Mesenteric fat pad (tissue), 1 donor: ENCODE measurements around the gene ANKS1B. TPM values are rescaled to one million over a fixed set of nuclear protein-coding genes. Genes with fewer than 3 reads are reported as not detected.

Experiments used
- DNase-seq: peaks from one replicate; pipeline ENCODE4 v3.0.0-alpha.2; 2020; ENCODE audit warnings: low spot score
- total RNA-seq: library from RNA; stranded (reverse); fragmentation: NEBNext Ultra II Directional; extraction: Animal tissue kit (Norgen Biotek cat#: 25700); gene quantifications from one replicate; pipeline ENCODE4 v1.2.1, GENCODE V29; 2021
- donor health status: DM: yes; HTN: yes; CAD: no.

Gene ANKS1B
- total RNA-seq, 1 donor from 2014 or later, result 5.3 TPM

DNA sequence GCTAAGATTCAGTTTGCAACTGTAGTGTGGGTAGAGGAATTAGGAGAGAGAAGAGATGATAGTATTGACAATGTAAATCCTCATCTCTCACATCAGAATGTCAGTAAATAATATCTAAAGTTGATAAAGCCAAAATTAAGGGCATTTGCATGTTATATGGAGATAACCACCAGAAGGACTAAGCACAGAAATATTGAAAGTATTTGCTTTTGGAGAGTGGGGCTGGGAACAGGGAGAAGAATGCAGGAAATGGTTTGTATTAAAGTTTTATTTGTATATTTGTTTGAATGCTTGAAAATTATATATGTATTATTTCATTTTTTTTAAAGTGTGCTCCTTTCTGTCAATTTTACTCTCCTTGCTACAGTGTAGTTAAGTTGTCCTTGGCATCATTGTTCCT, 848.2 kb downstream of the ANKS1B start:
- no peak for DNase-seq

DNA sequence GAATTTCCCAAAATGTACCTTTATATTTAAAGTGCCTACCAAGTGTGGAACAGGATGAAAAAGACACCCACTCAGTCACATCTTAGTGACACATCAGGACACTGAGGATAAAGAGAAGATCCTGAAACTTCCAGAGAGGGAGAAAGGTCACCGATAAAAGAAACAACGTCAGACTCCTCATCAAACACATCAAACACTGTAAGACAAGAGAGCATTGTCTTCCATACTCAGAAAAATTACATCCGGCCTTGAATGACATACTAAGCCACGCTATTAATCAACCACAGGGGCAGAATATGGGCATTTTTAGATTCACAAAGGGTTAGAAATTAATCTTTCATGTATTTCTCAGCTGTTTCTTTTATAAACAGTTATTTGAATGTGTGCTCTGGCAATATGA, 849.4 kb downstream of the ANKS1B start:
- DNase-seq, result no peak

DNA sequence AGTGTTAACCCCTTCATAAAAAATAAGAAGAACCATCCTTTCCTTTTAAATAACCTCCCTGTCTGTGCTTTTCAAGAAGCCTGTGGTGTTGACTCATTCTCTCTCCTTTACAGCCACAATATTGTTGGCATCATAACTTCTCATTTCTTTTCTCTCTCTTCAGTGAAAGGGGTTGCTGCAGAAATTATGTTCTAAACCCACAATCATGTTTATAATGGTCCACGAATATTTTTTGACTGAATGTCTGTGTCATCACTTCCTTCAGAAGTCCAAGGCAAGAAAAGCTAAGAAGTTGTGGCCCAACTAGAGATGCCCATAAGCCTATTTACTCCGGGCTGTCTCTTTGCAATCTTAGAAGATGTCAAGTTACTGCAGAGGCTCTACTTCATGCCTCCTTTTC, 851.3 kb downstream of the ANKS1B start:
- DNase-seq, result no peak

DNA sequence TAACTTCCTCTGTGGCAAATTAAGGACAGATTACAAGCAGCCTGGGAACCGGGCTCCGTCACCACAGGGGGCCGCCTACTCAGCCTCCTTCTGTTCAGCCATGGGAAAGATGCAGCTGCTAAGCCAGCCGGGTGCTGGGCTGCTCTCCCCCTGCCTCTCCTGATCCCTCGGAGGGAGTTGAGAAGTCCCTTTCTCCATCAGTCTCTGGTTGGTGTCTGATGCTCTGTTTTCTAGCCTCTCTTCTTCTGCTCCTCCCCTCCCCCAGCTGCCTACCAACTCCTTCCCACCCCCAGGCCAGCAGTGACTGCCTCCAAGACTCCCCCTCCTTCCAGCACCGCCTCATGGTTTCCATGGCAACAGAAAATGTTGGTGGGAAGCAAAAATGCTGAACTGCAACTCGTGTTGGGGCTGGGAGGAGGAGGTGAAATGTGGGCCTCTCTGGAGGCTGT, 853.0 kb downstream of the ANKS1B start:
- DNase-seq, result no peak

DNA sequence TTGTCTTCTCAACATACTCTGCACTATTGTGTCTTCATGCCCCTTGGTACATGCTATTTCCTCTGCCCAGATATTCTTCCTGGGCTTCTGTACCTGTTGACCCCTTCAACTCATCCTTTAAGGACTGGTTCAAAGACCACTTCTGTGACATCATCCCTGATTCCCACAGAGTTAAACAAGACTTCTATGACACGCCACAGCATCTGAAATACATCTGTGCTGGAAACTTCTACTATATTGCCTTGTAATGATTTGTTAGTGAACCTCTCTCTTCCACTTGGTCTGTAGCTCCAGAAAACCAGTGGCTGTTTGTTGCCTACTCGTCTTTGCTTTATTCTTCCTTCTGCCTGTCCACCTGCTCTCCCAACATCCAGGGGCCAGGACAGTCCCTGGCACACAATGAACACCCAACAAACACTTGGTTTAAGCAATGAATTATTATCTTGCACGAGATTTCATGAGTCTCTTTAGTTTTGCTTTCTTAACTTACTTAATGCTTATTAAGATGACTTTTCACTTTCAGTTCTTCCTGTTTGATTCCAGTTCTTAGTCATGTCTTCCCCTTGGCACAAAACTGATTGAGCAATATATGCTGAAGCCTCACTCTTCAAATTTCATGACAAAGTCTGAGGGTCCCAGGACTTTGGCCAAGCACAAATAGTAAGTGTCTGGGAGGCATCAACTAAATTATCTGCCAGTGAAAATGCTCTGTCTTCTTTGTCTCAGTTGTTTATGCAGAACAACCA, 853.8 kb downstream of the ANKS1B start:
- no peak for DNase-seq

DNA sequence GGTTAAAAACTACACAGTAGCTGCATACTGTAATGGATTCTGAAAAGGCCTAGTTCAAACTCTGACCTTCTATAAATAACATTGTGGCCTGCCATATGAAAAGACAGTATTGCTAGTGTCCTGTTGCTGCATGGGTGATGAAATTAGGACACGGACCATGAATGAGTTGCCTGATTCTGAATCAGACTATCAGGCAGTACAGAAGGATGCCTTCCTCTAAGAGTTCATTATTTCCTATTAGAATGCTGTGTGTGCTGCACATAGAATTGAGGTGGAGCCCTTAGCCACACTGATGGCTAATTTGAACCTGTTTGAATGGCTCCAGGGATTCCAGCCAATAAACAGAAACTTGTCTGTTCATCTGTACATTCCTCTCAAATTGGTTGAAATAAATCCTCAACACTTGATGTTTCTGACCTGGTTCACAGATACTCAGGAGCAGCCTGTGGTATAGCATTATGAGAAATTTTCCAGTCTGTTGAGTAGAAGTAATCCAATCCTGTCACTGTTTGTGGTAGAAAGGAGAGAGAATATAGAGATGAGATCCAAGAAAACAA, 856.4 kb downstream of the ANKS1B start:
- no peak for DNase-seq

DNA sequence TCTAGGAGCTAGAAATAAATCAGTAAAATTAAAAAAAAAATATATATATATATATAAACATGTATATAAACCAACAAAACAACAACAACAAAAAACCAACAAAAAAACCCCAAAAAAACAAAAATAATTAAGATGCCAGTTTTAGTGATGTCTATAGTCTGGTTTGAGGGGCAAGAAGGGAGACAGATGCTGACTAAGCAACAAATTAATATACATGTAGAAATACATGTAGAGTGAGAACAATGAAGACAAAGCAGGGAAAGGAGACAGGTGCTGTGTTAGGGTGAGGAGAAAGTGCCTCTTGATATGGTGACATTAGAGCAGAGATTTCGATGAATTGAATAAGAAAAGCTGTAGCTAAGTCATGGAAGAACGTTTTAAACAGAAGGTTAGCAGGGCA, 861.8 kb downstream of the ANKS1B start:
- DNase-seq, result no peak

DNA sequence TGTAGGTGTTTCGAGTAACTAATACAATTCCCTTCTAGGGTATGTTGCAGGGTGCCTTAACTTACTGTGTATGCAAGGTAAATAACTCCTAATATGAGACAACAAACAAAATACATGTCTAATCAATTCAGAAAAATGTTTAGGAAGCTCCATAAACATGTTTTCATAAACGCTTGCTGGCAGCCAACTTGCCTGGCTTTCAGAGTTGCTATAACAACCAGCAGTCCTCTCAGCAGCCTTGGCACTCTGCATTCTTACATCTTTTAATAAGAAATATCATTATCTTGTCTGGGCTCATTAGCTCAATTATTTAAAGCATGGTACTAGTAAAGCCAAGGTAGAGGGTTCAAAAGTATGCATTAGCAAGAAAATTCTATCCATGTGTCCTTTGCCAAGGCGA, 862.2 kb downstream of the ANKS1B start:
- DNase-seq, result no peak

DNA sequence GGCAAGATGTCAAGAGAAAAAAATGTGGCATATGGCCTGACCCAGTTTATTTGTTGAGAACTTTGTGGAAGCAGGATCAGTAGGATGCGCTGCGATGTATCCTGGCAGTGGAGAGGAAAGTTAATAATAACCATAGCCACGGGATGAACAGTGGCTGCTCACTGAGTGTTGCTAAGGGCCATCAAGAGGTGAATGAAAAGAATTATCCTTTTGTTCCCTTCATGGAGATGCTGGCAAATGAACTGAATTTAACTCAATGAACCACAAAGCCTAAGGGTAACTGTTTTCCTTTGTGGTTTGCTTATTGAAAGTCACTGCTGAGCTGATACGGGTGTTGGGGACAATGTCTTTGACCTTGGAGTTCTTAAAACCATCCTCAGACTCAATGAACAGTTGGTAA, 863.2 kb downstream of the ANKS1B start:
- DNase-seq, result no peak

DNA sequence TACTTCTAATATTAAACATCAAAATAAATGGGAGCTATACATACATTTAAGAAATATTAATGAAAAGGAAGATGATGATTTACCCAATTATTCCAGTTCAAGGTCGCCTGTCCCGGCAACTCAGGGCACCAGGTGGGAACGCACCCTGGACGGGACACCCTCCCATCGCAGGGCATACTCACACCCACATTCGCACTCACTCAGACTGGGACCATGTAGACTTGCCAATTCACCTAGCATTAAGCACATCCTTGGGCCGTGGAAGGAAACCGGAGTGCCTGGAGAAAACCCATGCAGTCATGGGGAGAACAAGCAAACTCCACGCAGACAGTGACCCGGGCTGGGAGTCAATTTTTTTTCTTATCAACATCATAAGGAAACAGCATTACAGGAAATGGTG, 864.8 kb downstream of the ANKS1B start:
- no peak for DNase-seq

DNA sequence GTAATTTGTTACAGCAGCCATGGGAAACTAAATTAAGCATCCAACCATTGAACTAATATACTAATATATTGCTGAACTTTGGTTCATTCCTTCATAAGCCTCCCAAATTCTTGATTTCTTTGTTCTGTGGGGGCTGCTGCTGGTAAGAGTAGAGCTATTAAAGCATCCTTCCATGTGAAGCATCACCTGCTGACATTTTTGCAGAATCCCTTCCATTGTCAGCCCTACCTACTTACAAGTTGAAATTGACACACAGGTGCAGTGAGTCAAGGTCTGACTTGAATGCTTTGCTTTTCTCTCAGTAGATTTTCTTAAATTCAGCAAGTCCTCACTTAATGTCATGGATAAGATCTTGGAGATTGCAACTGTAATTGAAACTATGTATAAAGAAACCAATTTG, 865.3 kb downstream of the ANKS1B start:
- DNase-seq, result no peak

DNA sequence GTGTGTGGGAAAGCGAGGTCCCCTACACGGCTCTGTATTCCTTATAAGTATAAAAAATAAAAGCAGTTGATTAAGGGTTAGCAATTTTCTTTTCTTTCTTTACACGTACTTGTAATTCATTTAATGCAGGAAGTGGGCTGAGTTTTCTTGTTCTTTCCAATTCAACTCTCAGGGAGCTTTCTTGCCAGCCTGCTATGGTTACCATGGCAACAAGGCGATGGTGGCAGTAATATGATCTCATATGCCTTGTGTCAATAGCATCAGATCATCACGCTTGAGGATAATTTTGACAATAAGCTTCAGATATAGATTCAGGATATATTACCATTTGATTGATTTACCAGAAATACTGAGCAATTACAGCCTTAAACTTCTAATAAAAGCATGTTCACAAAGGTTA, 873.1 kb downstream of the ANKS1B start:
- no peak for DNase-seq

DNA sequence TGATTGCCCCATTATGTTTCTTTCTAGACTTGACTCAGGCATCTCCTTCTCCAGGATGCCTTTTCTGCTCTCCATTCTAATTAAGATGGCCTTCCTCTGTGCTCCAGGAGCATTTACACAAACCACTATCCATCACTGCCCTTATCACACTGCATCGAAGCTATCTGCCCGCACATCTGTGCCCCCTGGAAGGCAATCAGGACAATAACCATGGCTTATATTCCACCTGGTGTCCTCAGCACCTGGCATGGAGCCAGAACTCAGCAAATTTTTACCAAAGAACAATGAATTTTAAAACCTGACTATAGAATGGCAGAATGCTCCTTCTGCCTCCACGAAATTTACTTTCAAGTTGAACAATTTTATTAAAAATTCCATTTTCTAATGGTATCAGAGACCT, 873.9 kb downstream of the ANKS1B start:
- DNase-seq, result no peak

DNA sequence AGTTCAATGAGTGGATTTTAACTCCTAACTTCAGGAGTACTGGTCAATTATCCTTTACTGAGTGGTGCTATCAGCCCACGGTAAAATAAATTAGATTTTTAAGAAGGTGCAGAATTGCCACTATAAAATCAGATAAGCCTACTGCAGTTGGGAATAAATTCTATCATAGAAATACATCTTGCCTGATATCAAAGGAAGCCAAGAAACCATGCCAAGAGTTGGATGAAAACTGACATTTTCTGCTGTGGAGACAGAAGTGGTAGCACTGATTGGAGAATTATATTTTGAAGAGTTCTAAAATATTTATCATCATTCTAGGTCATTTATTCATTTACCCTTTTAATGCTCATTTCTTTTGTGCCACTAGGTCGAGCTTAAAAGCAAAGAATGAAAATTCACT, 874.5 kb downstream of the ANKS1B start:
- no peak for DNase-seq

DNA sequence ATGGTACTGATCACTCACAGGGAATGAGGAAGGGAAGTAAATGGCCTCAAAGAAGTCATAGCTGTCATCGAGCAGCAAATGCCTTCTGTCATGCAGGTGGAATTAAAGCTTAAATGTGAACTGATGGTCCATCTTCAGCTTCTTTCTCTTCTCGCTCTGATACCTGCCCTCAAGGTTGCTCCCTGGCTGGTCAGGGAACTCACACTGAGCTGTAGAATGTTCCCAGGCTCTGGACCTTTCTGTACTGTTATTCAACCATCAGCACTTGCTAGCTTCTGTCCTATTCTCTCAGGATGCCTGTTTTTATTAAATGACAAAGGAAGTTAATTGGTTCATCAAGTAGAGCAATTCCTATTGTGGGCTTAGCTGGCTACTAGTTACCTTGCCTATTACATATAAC, 875.8 kb downstream of the ANKS1B start:
- DNase-seq, result no peak

DNA sequence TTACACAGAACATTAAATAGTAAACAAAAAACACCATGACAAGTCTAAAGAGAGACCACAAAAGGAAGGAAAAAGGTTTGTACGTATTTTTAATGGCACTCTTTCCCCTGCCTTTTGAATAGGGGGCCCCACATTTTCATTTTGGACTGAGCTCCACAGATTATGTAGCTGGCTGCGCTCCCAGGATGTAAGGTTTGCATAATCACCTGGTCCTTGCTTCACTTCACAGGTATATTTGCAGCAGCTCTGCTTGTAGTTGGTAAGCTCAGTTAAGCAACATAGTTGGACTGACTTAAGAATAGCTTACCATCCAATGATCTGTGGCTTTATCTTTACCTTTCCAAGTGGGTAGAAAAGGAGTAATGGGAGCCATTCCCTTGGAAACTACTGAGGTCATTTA, 885.0 kb downstream of the ANKS1B start:
- DNase-seq, result no peak

DNA sequence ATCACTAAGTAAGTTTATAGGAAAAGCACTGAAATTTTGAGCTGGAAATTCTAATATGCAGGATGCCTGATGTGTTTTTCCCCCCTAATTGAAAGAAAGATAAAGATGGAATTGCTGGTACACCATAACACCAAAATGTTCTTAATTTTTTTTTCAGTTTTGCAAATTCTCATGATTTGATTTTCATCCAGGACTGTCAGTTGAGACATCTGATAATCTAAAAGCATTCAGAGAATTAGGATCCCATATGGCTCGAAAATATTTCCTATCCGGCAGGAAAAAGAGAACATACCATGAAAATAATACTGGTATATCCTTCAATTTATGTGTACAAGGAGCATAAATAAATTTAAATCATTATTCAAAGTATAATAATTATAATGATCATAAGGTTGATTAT, 887.6 kb downstream of the ANKS1B start:
- no peak for DNase-seq

DNA sequence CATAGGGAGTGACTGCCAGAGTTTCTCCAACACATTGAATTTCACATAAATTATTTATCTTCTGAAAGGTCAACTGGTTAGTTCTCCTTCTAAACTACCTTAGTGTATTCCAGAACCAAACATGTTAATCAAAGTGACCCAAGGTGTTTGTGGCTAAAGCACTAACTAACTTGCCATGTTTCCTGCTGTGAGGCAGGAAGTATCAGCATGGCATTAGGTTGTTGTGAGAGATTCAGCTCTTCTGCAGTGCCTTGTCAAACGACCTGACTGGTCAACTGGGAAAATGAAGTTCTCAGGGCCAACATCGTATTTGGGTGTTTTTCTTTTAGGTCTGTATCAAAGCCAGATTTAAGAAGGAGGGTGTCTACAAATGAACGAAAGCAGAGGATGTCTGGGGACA, 891.6 kb downstream of the ANKS1B start:
- no peak for DNase-seq

DNA sequence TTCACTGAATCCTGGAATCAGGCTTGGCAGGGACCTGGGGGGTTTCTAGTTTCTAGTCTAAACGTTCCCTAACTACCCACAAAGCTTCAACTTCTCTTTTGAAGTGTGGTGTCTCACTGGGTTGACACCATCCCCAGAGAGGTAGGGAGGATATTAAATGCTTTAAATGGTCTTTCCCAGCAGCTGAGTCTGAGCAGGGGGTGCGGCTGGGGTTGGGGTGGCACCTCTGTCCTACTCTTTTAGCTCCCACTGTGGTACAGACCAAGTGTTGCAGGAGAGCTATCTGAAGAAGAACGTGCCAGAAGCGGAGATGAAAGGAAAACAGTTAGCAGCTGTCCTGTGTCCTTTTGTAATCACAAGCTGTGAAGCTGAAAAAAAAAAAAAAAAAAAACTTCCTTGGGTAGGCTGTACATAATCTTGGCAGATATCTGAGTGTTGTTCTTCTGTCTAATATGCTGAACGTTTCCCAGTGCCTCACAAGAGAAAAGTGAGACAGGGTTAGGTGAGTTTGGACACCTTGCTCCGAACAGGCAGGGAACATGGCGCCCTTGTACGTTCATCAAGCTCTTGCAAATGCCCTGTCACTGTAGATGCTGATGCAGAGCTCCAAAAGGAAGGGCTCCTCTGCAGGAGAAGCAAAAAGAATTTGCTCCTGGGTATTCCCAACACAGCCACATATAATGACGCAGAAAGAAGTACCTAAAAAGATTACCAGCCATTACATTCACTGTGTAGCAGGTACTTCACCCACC, 892.5 kb downstream of the ANKS1B start:
- DNase-seq, result no peak

DNA sequence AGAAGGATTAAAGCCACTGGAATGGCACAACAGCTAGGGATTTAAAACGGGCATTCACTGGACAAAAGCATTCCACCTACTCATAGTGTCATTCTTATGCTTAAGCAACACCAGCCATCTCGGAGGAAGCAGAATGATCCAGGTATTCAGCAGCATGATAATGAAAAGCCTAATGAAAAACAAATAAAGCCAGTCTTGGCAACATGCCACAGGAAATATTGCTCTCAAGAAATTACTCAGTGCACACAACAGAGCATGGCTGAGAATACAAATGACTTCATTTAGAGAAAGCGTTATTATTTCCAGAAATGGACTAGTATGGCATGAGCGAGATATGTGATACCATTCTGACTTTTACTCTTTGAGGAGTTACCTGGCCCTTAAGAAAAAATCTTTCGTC, 897.5 kb downstream of the ANKS1B start:
- no peak for DNase-seq

DNA sequence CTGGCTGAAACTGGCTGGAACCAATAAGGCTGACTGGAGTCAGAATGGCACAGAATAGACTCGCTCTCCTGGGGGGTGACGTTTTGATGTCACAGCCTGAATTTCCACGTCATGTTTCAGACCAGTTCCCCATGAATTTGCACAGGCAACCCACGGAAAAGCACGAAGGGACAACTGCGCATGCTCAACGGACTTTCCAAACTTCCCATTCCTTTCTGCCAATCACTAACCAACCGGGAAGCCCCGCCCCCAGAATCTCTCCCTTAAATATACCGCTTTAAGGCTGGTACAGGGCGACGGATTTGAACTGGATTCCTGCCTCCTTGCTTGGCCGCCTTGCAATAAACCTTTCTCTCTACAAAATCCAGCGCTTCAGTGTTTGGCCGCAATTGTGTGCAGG, 904.9 kb downstream of the ANKS1B start:
- no peak for DNase-seq

DNA sequence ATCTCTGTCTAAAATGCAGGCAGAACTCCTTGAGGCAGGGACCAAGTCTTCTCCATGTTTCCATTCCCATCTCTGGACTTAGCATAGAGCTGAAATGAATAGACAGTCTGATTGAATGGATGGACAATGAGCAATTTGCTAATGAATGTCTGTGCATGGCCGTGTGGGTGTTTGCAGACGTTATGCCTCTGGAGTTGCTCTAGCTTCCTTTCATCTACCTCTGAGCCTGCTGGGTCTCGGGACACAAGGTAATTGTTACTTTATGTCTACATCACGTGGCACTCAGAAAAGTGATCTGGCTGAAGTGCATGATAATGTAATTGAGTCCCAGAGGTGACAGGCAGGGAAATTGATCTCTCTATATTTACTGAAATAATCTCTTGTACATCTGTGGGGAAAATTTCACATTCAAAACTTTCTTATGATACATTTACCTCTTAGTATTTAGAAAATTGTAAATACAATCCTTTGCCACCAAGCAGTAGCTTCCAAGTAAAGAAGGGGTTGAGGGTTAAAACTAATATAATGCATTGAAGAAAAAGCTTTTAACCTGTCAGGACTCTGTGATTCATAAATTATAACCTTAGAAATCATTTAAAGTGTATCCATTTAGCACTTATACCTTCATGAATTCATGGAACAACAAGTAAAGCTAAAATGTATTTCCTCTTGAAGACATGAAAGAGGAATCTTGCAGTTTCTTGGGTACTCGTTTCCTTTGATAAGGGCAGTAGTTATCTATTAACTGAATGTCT, 915.6 kb downstream of the ANKS1B start:
- no peak for DNase-seq
